Measurements from ENCODE around the gene YY1.

GRCh38 chr14:100234511-100234910 is 4.4 kb upstream of the YY1 start:
- TF ChIP-seq, protein P1, sequence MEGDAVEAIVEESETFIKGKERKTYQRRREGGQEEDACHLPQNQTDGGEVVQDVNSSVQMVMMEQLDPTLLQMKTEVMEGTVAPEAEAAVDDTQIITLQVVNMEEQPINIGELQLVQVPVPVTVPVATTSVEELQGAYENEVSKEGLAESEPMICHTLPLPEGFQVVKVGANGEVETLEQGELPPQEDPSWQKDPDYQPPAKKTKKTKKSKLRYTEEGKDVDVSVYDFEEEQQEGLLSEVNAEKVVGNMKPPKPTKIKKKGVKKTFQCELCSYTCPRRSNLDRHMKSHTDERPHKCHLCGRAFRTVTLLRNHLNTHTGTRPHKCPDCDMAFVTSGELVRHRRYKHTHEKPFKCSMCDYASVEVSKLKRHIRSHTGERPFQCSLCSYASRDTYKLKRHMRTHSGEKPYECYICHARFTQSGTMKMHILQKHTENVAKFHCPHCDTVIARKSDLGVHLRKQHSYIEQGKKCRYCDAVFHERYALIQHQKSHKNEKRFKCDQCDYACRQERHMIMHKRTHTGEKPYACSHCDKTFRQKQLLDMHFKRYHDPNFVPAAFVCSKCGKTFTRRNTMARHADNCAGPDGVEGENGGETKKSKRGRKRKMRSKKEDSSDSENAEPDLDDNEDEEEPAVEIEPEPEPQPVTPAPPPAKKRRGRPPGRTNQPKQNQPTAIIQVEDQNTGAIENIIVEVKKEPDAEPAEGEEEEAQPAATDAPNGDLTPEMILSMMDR (IDR thresholded peaks at IDR 0.05) = no peak
- TF ChIP-seq POLR2A (IDR thresholded peaks at IDR 0.05) = no peak

All from uterus (tissue), 2 donors.